Right lobe of liver (tissue), 4 donors: ENCODE results near the gene CD47.

Experiments used
- POLR2A ChIP-seq: fragments of 450-650 bp; IDR thresholded peaks from one replicate; pipeline ENCODE4 v1.6.1; 2017; ENCODE audit warnings: antibody characterized with exemption, mild to moderate bottlenecking
- TF ChIP-seq, protein P1 (sequence below), 4 donors: fragments of 200-600 bp in 3 of 4; fragments of 450-650 bp in 1 of 4; IDR thresholded peaks; one replicate each; pipeline versions ENCODE4 v1.5.1 to v1.8.0; 2016 to 2022; ENCODE audit warnings: antibody characterized with exemption in 4 of 4, mild to moderate bottlenecking in 2 of 4
- donor health status: DM: no; HTN: no; CAD: no.
- donor health status: DM: no; HTN: no; CAD: no.
- donor health status: DM: no; HTN: yes; CAD: no.

DNA sequence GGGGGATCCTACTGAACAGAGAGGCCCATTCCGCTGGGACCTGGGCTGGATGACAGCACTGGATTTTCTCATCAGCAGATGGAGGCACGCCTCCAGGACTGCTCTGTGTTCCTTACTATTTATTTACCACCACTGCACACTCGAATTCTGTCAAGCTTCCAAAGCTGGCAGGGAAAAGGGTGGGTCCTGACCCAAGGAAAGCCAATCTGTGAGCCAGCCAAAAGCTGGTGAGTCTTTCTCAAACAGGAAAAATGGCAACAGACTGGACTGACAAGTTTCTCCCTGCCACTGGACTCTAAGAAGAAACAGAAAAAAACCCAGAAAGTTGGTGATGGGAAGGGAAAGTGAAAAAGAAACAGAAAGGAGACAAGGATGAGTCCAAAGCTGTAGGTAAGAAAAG lies 37.8 kb downstream of the CD47 start:
- TF ChIP-seq, protein P1, sequence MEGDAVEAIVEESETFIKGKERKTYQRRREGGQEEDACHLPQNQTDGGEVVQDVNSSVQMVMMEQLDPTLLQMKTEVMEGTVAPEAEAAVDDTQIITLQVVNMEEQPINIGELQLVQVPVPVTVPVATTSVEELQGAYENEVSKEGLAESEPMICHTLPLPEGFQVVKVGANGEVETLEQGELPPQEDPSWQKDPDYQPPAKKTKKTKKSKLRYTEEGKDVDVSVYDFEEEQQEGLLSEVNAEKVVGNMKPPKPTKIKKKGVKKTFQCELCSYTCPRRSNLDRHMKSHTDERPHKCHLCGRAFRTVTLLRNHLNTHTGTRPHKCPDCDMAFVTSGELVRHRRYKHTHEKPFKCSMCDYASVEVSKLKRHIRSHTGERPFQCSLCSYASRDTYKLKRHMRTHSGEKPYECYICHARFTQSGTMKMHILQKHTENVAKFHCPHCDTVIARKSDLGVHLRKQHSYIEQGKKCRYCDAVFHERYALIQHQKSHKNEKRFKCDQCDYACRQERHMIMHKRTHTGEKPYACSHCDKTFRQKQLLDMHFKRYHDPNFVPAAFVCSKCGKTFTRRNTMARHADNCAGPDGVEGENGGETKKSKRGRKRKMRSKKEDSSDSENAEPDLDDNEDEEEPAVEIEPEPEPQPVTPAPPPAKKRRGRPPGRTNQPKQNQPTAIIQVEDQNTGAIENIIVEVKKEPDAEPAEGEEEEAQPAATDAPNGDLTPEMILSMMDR (IDR thresholded peaks at IDR 0.05) = no peak
- no peak for TF ChIP-seq POLR2A
